NCI-H2107 (cell line): ENCODE measurements around the gene NOS3.

Experiments
- DNase-seq: peaks from one replicate; lab custom pipeline; 2025; lab: John Stamatoyannopoulos, UW

Gene NOS3

GRCh38 chr7:150952331-150953050 lies 38.3 kb upstream of the NOS3 start:
- DNase-seq, result no peak

GRCh38 chr7:150953061-150953997 lies 37.5 kb upstream of the NOS3 start:
- no peak for DNase-seq

- no peak for DNase-seq
These were observed 36.4 kb upstream of the NOS3 start for GRCh38 chr7:150954201-150954985.

GRCh38 chr7:150954986-150955518 lies 35.8 kb upstream of the NOS3 start:
- no peak for DNase-seq

DNA sequence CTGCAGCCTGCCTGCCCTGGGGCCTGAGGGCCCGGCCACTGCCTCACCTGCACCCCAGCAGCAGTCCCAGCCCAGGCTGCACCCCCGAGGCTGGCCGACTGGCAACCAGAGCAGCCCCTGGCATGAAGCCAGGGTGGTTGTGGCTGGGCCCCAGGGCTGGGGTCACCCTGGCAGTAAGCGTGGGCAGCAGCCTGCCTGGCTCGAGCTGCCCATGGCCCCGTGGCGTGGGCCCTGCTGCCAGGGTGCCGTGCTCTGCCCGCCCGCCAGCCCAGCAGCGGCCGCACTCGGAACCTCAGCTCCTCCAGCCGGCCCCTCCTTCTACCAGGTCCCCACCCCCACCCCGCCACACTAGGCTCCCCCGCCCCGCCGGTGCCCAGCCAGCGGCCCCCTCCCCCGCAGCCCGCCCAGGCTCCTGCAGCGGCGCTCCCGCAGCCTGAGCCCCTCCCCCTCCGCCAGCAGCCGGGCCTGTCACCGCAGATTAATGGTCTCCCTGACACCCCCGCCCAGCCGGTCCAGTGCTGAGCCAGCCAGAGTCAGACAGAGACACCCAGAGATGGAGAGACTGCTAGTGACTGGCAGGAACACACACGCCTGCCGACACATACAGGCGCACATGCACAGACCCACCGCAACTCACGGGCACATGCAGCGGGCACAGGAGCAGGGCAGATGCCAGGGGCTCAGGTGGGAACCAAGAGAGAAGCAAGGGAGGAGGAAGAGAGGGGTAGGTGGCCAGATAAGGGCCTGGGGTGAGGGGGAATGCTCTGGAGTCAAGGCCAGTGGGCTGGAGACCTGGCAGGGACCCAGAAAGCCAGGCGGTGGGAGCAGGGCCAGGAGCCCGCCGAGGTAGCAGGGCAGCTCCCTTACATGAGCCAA lies 35.1 kb upstream of the NOS3 start:
- no peak for DNase-seq

DNA sequence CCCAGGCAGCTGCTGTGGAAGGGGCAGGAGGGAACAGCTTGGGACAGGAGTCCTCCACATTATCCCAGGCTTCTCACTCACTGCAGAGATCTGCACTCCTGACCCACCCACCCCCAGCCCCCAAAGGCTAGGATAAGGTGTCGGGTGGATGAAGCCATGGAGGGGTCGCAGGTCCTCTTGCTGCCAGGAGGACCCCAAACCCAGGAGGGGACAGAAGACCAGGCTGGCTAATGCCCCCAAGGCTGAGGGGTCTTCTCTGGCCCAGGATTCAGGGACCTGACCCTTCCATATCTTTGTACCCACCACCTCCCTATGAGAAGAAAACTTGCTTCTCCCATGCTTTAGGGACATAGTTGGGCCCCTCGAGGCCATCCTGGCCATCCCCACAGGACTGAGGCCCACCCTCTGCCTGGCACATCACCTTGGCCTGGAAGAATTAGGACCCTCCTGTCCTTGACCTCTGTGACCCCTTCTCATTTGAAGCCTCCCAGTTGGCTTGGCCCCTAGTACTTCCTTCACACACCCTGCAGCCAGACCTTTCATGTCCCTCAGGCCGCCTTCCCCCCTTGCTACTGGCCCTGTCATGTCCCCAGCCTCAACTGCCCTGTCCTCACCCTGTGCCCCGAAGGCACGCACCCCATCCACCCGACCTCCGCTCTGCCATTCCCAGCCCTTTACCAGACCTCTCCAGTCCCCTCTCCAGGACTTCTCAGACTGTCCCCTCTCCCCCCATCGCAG lies 34.3 kb upstream of the NOS3 start:
- DNase-seq, result no peak

DNA sequence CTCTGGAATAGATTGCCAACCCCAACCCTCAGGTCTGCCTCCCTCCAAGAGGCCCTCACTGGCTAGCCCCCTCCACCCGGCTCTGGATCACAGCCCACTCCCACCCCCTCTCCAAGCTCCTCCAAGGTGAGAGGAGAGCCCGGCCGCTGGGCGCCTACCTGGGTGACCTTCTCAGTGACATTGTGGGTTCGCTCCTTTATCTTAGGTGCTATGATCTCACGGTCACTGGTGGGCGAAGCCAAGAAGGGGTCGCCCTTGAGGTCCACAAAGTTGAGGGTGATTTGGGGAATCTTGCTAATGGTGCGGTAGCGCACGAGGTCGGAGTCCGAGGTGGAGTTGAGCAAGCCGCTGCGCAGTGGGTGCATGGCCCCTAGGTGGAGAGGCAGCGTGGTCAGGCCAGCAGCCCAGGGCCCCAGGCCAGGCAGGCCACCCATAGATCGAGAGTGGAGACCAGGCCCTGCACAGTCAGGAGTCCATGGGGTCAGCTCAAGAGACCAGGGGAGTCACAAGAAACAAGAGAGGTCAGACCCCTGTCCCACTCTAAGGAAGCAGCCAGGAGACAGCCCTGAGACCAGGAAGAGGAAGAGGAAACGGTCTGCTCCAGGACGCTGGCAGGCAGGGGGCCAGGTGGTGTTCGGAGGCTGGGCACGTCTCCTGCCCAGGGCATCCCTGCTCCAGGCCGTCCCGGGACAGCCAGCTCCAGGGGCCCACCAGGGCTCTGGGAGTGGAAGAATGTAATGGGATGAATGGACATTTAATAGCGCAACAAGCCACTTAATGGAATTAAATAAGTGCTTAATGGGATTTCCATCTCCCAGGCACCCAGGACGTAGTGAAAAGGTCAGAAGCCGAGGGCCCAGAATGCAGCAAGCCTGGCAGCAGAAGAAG lies 33.4 kb upstream of the NOS3 start:
- DNase-seq, result no peak

DNA sequence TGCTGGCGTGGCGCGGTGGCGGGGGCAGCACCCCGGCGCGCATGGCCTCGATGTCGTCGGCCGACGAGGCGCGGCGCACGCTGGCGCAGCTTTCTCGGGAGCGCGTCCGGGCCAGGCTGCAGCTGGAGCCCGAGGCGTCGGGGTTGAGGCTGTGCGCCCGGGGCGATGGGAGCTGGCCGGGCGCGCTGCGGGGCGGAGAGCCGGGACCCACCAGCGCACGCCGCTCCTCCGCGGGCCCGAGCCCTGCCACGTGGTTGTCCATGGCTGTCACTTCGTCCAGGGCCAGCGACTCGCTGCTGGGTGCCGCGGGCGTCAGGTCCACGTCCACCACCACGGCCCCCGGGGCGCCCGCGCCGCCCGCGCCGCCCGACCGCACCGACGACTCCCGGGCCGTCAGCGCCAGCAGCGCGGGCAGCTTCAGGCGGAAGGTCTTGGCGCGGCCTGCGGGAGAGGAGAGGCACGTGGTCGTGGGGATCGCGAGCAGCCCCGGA lies 32.7 kb upstream of the NOS3 start:
- DNase-seq, result no peak

DNA sequence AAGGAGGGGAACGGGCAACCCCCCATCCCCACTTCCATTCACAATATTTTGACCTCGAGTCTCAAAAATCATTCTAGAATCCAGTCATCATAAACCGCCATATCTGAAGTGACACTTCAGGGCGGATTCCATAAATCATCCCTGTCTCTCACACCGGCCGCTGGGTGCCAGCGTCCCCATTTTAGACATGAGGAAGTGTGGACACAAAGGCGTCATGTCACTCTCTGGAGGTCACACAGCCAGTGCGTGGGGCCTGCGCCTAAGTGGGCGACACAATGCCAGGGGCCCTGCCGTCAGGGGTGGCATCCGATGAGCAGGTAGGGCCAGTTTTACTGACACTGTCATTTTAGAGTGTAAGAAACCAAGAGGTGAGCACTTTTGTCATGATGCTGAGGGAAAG lies 32.2 kb upstream of the NOS3 start:
- DNase-seq, result no peak

- no peak for DNase-seq
These were observed 31.7 kb upstream of the NOS3 start for GRCh38 chr7:150959081-150959480.

DNA sequence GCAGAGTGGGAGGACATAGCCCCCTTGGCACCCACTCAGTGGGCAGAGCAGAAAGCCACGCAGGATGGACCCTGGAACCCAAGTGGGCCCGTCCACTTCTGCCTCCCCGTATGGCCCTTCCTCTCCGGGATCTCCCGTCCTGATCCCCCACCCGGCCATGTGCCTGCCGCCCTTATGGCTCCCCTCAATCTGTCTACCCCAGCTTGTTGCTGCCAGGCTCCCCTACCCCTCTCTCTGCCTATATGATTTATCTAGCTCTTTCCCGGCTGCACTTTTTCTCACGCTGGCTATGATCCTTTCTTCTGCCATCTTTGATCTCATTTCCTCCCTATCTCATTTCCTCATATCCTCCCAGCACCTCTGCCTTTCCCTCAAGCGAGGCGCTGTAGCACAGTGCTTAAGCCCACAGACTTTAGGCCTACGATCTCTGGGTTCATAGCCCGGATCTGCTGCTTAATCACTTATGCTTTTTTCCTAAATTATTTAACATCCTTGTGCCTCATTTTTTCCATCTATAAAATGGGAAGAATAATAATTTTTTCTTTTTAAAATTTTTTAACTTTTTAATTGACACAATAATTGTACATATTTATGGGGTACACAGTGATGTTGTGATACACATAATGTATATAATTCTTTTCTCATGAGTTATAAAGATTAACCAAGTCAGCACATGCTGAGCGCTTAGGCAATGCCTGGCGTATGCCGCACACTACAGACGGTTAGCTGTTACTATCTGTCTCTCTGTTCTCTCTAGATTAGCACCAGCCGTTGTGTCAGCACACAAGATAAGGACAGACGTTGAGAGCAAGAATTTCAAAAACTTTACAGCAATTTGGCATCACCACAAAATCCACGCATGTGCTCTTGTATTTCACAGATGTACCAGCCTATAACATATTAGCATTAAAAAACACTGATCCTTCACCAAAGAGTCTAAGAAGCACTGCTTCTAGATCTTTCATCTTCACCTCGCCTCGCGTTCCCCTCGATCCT lies 30.8 kb upstream of the NOS3 start:
- no peak for DNase-seq

- no peak for DNase-seq
These were observed 29.1 kb upstream of the NOS3 start for GRCh38 chr7:150961510-150962289.

- no peak for DNase-seq
These were observed 28.6 kb upstream of the NOS3 start for GRCh38 chr7:150962290-150962552.

DNA sequence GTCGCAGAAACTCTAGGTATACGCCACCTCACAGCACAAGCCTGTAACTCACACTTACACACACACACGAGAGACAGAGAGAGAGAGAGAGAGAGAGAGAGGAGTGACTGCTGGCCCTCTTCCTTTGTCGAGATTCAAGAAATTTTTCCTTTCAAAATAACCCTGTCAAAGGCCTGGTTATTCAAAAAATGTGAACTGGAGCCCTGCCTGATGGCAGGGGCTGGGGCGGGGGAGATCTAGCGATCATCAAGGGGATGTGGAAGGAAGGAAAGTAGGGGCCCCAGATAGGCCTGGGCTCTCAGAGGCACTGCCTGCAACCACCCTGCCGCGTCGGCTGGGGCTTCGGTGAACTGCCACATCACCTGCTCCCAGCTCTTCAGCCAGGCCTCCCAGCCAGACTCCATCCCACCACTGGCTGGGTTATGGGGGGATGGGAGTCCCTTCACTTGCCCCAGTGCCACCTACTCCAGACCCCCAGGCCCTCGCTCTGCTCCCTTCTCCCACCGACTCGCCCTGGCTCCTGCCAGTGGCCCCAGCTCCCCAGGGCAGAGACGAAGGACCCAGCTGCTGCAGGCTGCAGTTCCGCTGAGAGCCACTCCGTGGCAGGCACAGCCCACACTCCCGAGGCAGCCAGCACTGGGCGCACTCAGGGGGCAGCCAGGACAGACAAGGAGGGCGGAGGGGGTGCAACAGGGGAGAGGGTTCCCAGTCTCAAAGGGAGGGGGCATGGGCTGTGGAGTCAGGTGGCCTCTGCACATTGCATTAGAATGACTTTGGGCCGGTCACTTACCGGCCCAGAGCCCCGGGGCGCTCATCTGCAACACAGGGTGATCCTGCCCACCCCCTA lies 28.0 kb upstream of the NOS3 start:
- DNase-seq, result no peak

DNA sequence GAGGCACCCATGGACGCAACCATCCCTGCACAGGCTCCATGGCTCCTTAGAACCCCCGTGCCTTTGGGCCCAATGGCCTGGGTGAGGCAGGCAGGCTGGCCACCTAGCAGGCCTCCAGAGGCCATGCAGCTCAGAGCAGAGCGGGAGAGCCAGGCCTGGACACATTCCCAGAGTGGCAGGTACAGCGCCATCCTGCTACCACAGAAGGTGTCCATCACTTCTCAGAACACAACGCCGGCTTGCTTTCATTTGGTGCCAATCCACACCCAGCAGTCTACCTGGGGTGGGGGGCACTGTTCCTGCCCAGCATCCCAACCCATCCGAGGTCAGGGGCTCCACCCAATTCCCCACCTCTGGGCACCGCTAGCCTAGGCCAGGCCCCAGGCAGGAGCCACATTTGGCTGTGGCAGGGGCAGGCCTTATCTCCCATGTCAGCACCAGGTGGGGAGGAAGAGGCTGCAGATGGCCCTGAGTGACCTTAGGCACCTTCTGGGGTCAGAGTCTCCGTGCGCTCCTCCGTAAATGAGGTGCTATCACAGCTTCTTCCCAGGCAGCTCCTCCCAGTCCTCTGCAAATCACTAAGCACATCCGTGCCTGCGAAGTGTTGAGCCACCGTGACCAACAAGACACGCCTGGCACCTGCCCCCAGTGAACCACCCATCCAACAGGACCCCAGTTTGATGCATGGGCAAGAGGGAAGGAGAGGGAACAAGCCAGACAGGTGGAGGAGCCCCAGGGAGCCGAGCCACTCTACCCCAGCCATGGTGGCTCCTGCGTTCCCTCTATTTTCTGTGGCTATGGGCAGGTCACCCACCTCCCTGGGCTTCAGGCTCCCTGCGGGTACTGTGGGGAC lies 26.9 kb upstream of the NOS3 start:
- DNase-seq, result no peak
